ENCODE measurements around the gene DDHD1.
A peak's percentile ranks its signal among the peaks of the same experiment; 100 is the strongest.

The DDHD1 gene

GRCh38 chr14:53020193-53020932 lies 132.8 kb downstream of the DDHD1 start:
- no peak for DNase-seq (ENCODE audit: insufficient read length, low spot score)
- FAIRE-seq: no peak
- TF ChIP-seq POLR2A (IDR thresholded peaks at IDR 0.05; ENCODE audit: low read depth, low read length): no peak

DNA sequence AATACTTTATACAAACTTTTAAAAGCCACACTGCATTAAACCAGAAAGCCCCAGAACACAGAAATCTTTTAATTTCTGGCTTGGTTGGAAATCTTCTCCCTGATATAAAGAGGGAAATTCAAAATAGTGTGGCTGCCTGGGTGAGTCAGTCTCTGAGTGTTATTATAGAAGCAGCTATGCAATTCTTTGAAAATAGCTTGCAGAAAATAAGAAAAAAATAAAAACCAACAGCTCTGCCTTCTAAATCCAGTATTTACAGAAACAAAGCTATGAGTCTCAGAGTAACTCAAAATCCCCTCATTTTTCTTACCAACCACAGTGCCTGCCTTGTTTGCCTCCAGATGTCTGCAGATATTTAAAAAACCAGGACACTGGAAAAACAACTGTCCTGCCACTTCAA lies 133.7 kb downstream of the DDHD1 start:
- TF ChIP-seq POLR2A (IDR thresholded peaks at IDR 0.05; ENCODE audit: low read depth, low read length): no peak
- FAIRE-seq (no peak), DNase-seq (ENCODE audit: insufficient read length, low spot score) (no peak)

- FAIRE-seq (no peak), DNase-seq (ENCODE audit: insufficient read length, low spot score) (no peak)
These were observed 135.3 kb downstream of the DDHD1 start for GRCh38 chr14:53017837-53018236.

DNA sequence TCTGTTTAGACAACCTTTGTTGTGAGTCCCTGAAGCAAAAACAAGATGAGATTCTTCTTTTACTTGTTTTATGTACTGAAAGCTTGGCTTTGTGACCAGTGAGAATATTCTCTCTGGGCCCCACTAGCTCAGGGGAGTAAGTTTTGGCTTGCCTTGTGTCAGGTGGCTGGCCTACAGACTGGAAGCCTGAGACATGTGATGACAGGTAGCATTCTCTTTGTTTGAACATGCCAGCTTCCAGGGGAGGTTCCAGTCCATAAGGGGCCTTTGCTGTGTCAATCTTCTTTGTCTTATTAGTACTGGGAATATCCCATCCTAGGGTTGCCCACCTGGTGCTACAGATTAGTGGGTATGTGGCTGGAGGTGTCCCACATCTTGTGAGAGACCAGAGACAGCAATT lies 136.2 kb downstream of the DDHD1 start:
- TF ChIP-seq POLR2A (IDR thresholded peaks at IDR 0.05; ENCODE audit: low read depth, low read length): no peak
- FAIRE-seq (no peak), DNase-seq (ENCODE audit: insufficient read length, low spot score) (no peak)

More at GRCh38 chr14:53017837-53018236, 135.3 kb downstream of the DDHD1 start:
- no peak for TF ChIP-seq POLR2A (IDR thresholded peaks at IDR 0.05; ENCODE audit: low read depth, low read length)

GRCh38 chr14:53016491-53016890 lies 136.6 kb downstream of the DDHD1 start:
- DNase-seq (ENCODE audit: insufficient read length, low spot score) (no peak), FAIRE-seq (no peak)
- no peak for TF ChIP-seq POLR2A (IDR thresholded peaks at IDR 0.05; ENCODE audit: low read depth, low read length)

DNA sequence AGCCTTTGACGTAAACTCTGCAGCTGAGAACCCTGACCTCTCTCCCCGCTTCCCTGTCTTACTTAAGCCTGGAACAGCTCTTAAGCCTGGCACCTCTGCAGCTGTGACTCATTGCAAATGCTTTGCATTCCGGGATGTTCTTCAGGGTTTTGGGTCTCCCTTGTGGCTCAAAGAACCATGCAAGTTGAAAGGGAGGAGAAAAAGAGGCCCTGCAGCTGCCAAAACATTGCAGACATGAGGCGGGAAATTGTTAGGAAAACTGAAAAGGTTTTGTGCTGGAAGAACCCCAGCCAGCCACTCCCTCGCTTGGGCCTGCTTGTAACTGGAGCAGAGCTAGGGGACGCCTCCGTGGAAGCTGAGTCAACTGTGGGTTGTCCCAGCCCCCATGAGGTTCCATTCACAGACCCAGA lies 142.1 kb downstream of the DDHD1 start:
- FAIRE-seq (peak; percentile 96), DNase-seq (ENCODE audit: insufficient read length, low spot score) (peak; percentile 66)
- TF ChIP-seq POLR2A (IDR thresholded peaks at IDR 0.05; ENCODE audit: low read depth, low read length): no peak

GRCh38 chr14:53010193-53011040 lies 142.7 kb downstream of the DDHD1 start:
- DNase-seq (ENCODE audit: insufficient read length, low spot score): no peak
- no peak for FAIRE-seq

DNA sequence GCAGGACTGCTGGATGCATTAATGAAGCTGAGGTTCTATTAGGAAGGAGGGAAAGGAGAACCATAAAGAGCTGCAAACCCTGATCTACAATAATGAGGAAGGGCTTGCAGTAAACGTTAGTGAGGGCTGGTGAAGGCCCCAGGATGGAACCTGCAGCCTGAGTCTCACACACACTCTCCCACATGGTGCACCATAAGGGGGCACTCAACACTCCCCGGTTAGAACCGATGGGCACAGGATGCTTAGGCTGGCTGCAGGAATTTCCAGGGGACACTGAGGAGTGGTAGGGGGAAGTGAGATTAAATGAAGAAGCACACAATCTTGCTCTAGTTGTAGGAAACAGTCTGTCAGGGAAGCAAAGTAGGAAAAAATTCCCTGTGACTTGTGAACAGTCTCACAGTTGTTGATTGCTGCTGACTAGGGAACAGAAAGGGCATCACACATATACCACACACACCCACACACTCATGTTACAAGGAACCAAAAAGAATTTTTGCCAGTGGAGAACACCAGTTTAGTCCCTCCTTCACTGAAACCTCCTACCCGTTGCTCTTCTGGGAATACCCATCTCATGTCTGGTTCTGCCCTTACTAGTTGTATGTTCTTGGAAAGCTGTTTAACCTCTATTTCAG lies 146.1 kb downstream of the DDHD1 start:
- DNase-seq (ENCODE audit: insufficient read length, low spot score): no peak
- no peak for FAIRE-seq
- TF ChIP-seq POLR2A (IDR thresholded peaks at IDR 0.05; ENCODE audit: low read depth, low read length): no peak

More at GRCh38 chr14:53010193-53011040, 142.7 kb downstream of the DDHD1 start:
- no peak for TF ChIP-seq POLR2A (IDR thresholded peaks at IDR 0.05; ENCODE audit: low read depth, low read length)

DNA sequence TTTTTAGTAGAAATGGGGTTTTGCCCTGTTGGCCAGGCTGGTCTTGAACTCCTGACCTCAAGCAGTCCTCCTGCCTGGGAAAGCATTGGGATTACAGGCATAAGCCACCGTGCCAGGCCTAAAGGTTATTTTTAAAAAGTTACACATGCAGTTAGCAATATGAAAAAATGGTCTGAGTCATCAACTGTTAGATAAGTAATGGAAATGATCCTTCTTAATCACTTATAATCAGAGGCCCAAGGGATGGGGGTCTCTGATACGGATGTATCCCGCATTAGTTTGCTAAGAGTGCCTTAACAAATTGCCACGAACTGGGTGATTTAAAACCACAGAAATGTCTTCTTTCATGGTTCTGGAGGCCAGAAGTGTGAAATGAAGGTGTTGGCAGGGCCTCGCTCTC lies 148.1 kb downstream of the DDHD1 start:
- TF ChIP-seq POLR2A (IDR thresholded peaks at IDR 0.05; ENCODE audit: low read depth, low read length): no peak
- no peak for FAIRE-seq

DNA sequence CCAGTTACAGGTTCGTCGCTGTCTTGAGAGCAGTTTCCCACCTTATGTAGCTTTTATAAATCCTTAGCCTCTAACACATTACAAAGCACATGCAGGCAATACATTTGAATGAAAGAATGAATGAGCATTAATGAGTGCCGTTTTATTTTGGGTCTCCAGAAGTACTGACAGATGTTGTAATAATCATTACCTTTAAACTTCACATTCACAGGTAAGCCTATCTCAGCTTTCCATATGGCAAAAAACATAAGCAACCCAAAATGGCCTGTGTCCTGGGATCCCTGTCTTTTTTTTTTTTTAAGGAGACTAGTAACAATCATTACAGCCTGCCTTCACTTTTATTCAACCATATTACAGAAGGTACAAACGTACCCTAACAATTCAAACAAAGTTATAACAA lies 149.3 kb downstream of the DDHD1 start:
- no peak for FAIRE-seq
- DNase-seq (ENCODE audit: insufficient read length, low spot score): no peak
- no peak for TF ChIP-seq POLR2A (IDR thresholded peaks at IDR 0.05; ENCODE audit: low read depth, low read length)

More for the DNA sequence above, 148.1 kb downstream of the DDHD1 start:
- DNase-seq (ENCODE audit: insufficient read length, low spot score): no peak

DNA sequence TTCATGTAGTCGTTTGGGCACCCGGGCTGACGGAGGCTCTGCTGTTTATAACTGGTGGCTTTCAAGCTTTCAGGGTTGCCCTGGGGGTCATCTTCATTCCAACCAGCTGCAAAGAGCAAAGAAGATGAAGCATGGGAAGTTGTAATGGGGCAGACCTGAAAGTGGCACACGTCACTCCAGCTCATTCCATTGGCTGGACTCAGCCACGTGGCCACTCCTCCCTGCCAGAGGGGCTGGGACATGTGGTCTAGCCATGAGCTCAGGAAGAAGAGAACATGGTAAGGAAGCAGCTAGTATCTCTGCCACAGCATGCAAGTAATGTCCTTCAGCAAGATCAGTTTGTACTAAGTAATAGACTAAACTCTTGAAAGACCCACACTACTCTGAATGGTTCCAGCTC lies 150.5 kb downstream of the DDHD1 start:
- FAIRE-seq (no peak), DNase-seq (ENCODE audit: insufficient read length, low spot score) (no peak)
- no peak for TF ChIP-seq POLR2A (IDR thresholded peaks at IDR 0.05; ENCODE audit: low read depth, low read length)

DNA sequence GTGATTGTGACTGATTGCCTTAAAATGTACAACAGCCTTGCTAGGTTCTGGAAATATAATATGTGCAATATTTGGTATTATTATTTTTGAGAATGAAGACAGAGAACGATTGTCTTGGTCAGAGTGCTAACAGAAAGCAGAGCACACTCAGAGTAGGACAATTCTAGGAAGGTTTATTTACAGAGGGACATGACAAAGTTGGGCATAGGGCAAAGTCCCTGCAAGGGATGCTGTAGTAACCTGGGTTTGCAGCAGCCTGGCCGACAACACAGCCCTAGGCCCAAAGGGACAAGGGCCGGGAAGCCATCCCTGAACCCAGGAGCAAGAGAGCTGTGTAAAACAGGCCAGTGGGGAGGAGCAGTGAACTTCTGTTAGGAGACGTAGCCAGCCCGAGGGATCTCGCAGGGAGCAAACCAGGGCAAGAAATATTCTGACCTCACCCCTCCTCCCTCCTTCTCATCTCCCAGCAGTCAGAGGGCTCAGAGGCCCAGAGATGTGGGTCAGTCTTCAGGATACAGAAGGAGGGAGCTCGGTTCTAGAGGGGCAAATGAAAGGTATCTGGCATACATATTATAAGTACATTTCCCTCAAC lies 151.2 kb downstream of the DDHD1 start:
- no peak for FAIRE-seq
- no peak for TF ChIP-seq POLR2A (IDR thresholded peaks at IDR 0.05; ENCODE audit: low read depth, low read length)
- no peak for DNase-seq (ENCODE audit: insufficient read length, low spot score)

DNA sequence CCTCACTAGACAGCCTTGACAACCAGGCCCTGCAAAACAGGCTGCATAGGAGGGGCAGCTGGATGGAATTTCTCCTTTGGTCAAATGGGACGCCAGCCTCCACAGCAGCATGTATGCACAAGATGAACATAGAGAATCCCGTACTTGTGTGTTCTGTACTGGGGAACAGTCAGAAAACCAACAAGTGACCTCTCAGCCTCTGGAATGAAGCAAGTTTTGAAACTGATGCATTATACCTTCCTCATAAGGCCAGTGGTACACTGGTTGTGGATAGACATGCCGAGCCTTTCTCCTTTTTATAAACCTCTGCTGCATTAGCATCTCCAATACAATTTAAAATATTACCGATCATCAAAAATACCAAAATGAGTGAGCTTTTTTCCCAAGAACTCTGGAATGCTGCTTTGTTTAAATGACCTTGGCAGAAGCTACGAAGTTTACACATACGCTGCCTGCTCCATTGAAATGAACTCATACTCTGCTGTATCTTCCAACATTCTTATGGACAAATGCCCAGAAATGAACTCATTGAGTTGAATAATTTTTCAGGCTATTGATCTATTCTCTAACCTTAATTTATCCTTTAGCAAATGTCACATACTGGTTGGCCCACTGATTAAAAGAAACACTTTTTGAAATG lies 154.6 kb downstream of the DDHD1 start:
- FAIRE-seq (no peak), DNase-seq (ENCODE audit: insufficient read length, low spot score) (no peak)
- no peak for TF ChIP-seq POLR2A (IDR thresholded peaks at IDR 0.05; ENCODE audit: low read depth, low read length)
